ENCODE measurements around the gene DTNBP1. TPM values are rescaled to one million over a fixed set of nuclear protein-coding genes. Genes with fewer than 3 reads are reported as not detected.
"Not testable (repeated sequence)": the region's sequence is repeated elsewhere in the genome, so short reads cannot be mapped to it uniquely, and the experiment has no call there.

DTNBP1 gene
- total RNA-seq, 1 donor from 2014 or later, result 18.2 TPM

GRCh38 chr6:15546591-15546990 lies 116.2 kb downstream of the DTNBP1 start:
- intact Hi-C loops (cut with DNase I), result no loop called here
- Histone ChIP-seq H3K36me3 (no peaks in the 10 kb centered on the region), H3K27me3 (no peaks in the 10 kb centered on the region), H3K4me3 (no peak overlapping the region), H3K4me1 (no peaks in the 10 kb centered on the region), H3K27ac (no peak overlapping the region), H3K9me3 (no peaks in the 10 kb centered on the region)
- TF ChIP-seq CTCF (IDR thresholded peaks at IDR 0.05), result no peak
- no peak for TF ChIP-seq POLR2AphosphoS5 (IDR thresholded peaks at IDR 0.05; ENCODE audit: insufficient read depth in 1 of 2, low read depth in 1 of 2)
- TF ChIP-seq POLR2A (IDR thresholded peaks at IDR 0.05), result no peak
- no peak for DNase-seq (ENCODE audit: extremely low spot score in 2 of 2)

GRCh38 chr6:15544321-15544900 lies 118.4 kb downstream of the DTNBP1 start:
- Histone ChIP-seq H3K9me3 (no peaks in the 10 kb centered on the region), H3K27ac (no peak overlapping the region), H3K4me1 (no peaks in the 10 kb centered on the region), H3K36me3 (no peaks in the 10 kb centered on the region), H3K27me3 (no peaks in the 10 kb centered on the region), H3K4me3 (no peak overlapping the region)
- intact Hi-C loops (cut with DNase I), result no loop called here
- no peak for TF ChIP-seq POLR2A (IDR thresholded peaks at IDR 0.05)
- TF ChIP-seq POLR2AphosphoS5 (IDR thresholded peaks at IDR 0.05; ENCODE audit: insufficient read depth in 1 of 2, low read depth in 1 of 2), result no peak
- no peak for TF ChIP-seq CTCF (IDR thresholded peaks at IDR 0.05)
- DNase-seq (ENCODE audit: extremely low spot score in 2 of 2), result no peak

GRCh38 chr6:15543332-15543917 lies 119.4 kb downstream of the DTNBP1 start:
- H3K36me3 ChIP-seq; H3K4me1 ChIP-seq; H3K4me3 ChIP-seq; intact Hi-C loops (cut with DNase I); DNase-seq (ENCODE audit: extremely low spot score in 2 of 2); H3K27me3 ChIP-seq; H3K9me3 ChIP-seq; H3K27ac ChIP-seq: not testable (repeated sequence)

- H3K36me3 ChIP-seq, result no peaks in the 10 kb centered on the region
- TF ChIP-seq POLR2AphosphoS5 (IDR thresholded peaks at IDR 0.05; ENCODE audit: insufficient read depth in 1 of 2, low read depth in 1 of 2) (no peak), CTCF (IDR thresholded peaks at IDR 0.05) (no peak), POLR2A (IDR thresholded peaks at IDR 0.05) (no peak)
- intact Hi-C loops (cut with DNase I), result no loop called here
These were observed 123.0 kb downstream of the DTNBP1 start for GRCh38 chr6:15539722-15540270.

GRCh38 chr6:15538766-15539495 lies 123.9 kb downstream of the DTNBP1 start:
- no peak for TF ChIP-seq POLR2AphosphoS5 (IDR thresholded peaks at IDR 0.05; ENCODE audit: insufficient read depth in 1 of 2, low read depth in 1 of 2)
- no peak for TF ChIP-seq CTCF (IDR thresholded peaks at IDR 0.05)
- TF ChIP-seq POLR2A (IDR thresholded peaks at IDR 0.05), result no peak
- H3K27me3 ChIP-seq, result no peaks in the 10 kb centered on the region
- no peak overlapping the region for H3K27ac ChIP-seq
- intact Hi-C loops (cut with DNase I), result no loop called here
- H3K4me3 ChIP-seq, result no peak overlapping the region
- DNase-seq (ENCODE audit: extremely low spot score in 2 of 2), result no peak
- no peaks in the 10 kb centered on the region for H3K9me3 ChIP-seq
- peaks cover 16% of the 10 kb centered on the region for H3K4me1 ChIP-seq
- no peaks in the 10 kb centered on the region for H3K36me3 ChIP-seq

More at GRCh38 chr6:15539722-15540270, 123.0 kb downstream of the DTNBP1 start:
- DNase-seq (ENCODE audit: extremely low spot score in 2 of 2), result no peak
- Histone ChIP-seq H3K4me3 (no peak overlapping the region), H3K27ac (no peak overlapping the region), H3K9me3 (no peaks in the 10 kb centered on the region), H3K27me3 (no peaks in the 10 kb centered on the region), H3K4me1 (peaks cover 16% of the 10 kb centered on the region)

Data from vagina (tissue), 2 donors.